Small intestine (tissue), 7 donors: ENCODE results near the gene NUP98. TPM values are rescaled to one million over a fixed set of nuclear protein-coding genes. Genes with fewer than 3 reads are reported as not detected.
A peak's percentile ranks its signal among the peaks of the same experiment; 100 is the strongest.
"Not testable (repeated sequence)": the region's sequence is repeated elsewhere in the genome, so short reads cannot be mapped to it uniquely, and the experiment has no call there.

Experiments
- DNase-seq, 2 donors: peaks; one replicate each; pipeline versions ENCODE4 v3.0.0 to v3.0.0-alpha.2; 2013
- FAIRE-seq: peaks from 2 replicates; lab custom pipeline; 2012; peaks lifted over from hg19 to GRCh38; lab: Jason Lieb, UNC
- H3K27ac ChIP-seq, 3 donors: one replicate each; pipeline ENCODE4 v1.5.1; 2013; ENCODE audit warnings: low read length in 2 of 3, mild to moderate bottlenecking in 2 of 3, control low read depth in 1 of 3, inconsistent platforms in 1 of 3, low read depth in 1 of 3, moderate library complexity in 1 of 3
- H3K27me3 ChIP-seq, 3 donors: one replicate each; pipeline ENCODE4 v1.6.1; 2013; ENCODE audit warnings: low read length in 3 of 3, inconsistent platforms in 1 of 3; ENCODE audit not compliant: control insufficient read depth in 3 of 3, insufficient read depth in 3 of 3
- H3K36me3 ChIP-seq, 3 donors: one replicate each; pipeline ENCODE4 v1.6.1; 2013; ENCODE audit warnings: low read length in 3 of 3, inconsistent platforms in 1 of 3, low read depth in 1 of 3, mild to moderate bottlenecking in 1 of 3, moderate library complexity in 1 of 3; ENCODE audit not compliant: control insufficient read depth in 3 of 3, insufficient read depth in 2 of 3
- H3K4me1 ChIP-seq, 3 donors: one replicate each; pipeline ENCODE4 v1.6.1; 2013; ENCODE audit warnings: low read length in 2 of 3, inconsistent platforms in 1 of 3, low read depth in 1 of 3, mild to moderate bottlenecking in 1 of 3, moderate library complexity in 1 of 3; ENCODE audit not compliant: control insufficient read depth in 3 of 3, insufficient read depth in 2 of 3
- H3K4me3 ChIP-seq, 3 donors: one replicate each; pipeline ENCODE4 v1.5.1; 2013; ENCODE audit warnings: low read length in 3 of 3, control low read depth in 1 of 3, inconsistent platforms in 1 of 3, low read depth in 1 of 3, mild to moderate bottlenecking in 1 of 3, moderate library complexity in 1 of 3
- H3K9me3 ChIP-seq, 2 donors: one replicate each; pipeline ENCODE4 v1.6.1; 2013; ENCODE audit warnings: low read depth in 1 of 2, low read length in 1 of 2; ENCODE audit not compliant: control insufficient read depth in 2 of 2, insufficient read depth in 1 of 2
- WGBS, 3 donors: extraction: QIAGEN DNeasy Blood & Tissue Kit; methylation state at CpG; one replicate each; pipeline ENCODE4 v1.1.7; 2013; 5-methylcytosine and 5-hydroxymethylcytosine counted together
- polyA plus RNA-seq, 4 donors: library from polyadenylated mRNA; stranded (reverse) in 3 of 4; unstranded in 1 of 4; fragments of 200-250 nt in 3 of 4; fragments of 120-200 nt in 1 of 4; gene quantifications; one replicate each; pipeline versions ENCODE4 v1.2.1 to v1.2.3, GENCODE V29; 2013
- donor health status: healthy with polysubstance abuse.
- donor health status: control.
- donor health status: control.
- donor health status: Bipolar disorder and iron deficiency.
- donor health status: healthy.

Gene NUP98
- polyA plus RNA-seq, 4 donors, result 14.1 to 53.1 (median 24.4) TPM

- not testable (repeated sequence) for H3K4me3 ChIP-seq, DNase-seq, H3K27ac ChIP-seq, H3K4me1 ChIP-seq, H3K9me3 ChIP-seq, FAIRE-seq, H3K36me3 ChIP-seq
- H3K27me3 ChIP-seq, result peaks cover 0 to 16% (median 0%) of the 10 kb centered on the region in 3 donors
- WGBS, 3 donors, result 90 to 97% (median 92%) methylated on average over 2 of the region's 3 CpGs
Observed at GRCh38 chr11:3652514-3652913, 144.8 kb downstream of the NUP98 start.

- not testable (repeated sequence) for H3K4me3 ChIP-seq, FAIRE-seq, H3K27ac ChIP-seq, H3K9me3 ChIP-seq, H3K4me1 ChIP-seq, DNase-seq, H3K36me3 ChIP-seq
- peaks cover 0 to 19% (median 2%) of the 10 kb centered on the region in 3 donors for H3K27me3 ChIP-seq
- 21 to 54% (median 29%) methylated on average over 9 of the region's 9 CpGs for WGBS, 3 donors
Observed at GRCh38 chr11:3649374-3649773, 148.0 kb downstream of the NUP98 start.

GRCh38 chr11:3648843-3649242, 148.5 kb downstream of the NUP98 start:
- peaks cover 0 to 19% (median 2%) of the 10 kb centered on the region in 3 donors for H3K27me3 ChIP-seq
- H3K9me3 ChIP-seq, H3K4me1 ChIP-seq, H3K27ac ChIP-seq, DNase-seq, H3K36me3 ChIP-seq, FAIRE-seq, H3K4me3 ChIP-seq: not testable (repeated sequence)
- WGBS, 3 donors, result 48 to 79% (median 50%) methylated on average over 12 to 13 of the region's 13 CpGs

- Histone ChIP-seq H3K27ac (no peak overlapping the region), H3K4me1 (peaks cover 0 to 11% (median 2%) of the 10 kb centered on the region in 3 donors), H3K36me3 (no peaks in the 10 kb centered on the region), H3K4me3 (no peak overlapping the region), H3K27me3 (peaks cover 0 to 23% (median 2%) of the 10 kb centered on the region in 3 donors), H3K9me3 (no peaks in the 10 kb centered on the region)
- no peak for FAIRE-seq
- 49 to 87% (median 68%) methylated on average over 7 of the region's 7 CpGs for WGBS, 3 donors
- DNase-seq, result no peak
Observed at GRCh38 chr11:3645552-3645951, 151.8 kb downstream of the NUP98 start.

GRCh38 chr11:3644817-3645235, 152.5 kb downstream of the NUP98 start, which contains the start of gene ART1:
Gene ART1 (plus strand): TSS chr11:3645128. CDS start chr11:3659214, 14,086 bp downstream.
- WGBS, 3 donors, result 44 to 62% (median 60%) methylated on average over 4 of the region's 4 CpGs
- no peaks in the 10 kb centered on the region for H3K9me3 ChIP-seq
- no peak within 1 kb of the TSS for H3K4me3 ChIP-seq
- H3K27me3 ChIP-seq, result peaks cover 0 to 23% (median 2%) of the 10 kb centered on the region in 3 donors
- H3K27ac ChIP-seq, result no peak within 1 kb of the TSS
- peak in 1 of 2 donors; percentile 11 for DNase-seq
- peaks cover 0 to 11% (median 2%) of the 10 kb centered on the region in 3 donors for H3K4me1 ChIP-seq
- H3K36me3 ChIP-seq, result no peaks in the 10 kb centered on the region
- FAIRE-seq, result no peak

GRCh38 chr11:3643102-3643546, 154.2 kb downstream of the NUP98 start:
- FAIRE-seq, H3K36me3 ChIP-seq, H3K9me3 ChIP-seq, H3K27ac ChIP-seq, H3K27me3 ChIP-seq, DNase-seq: not testable (repeated sequence)
- H3K4me1 ChIP-seq, result peaks cover 0 to 11% (median 2%) of the 10 kb centered on the region in 3 donors
- peak overlapping the region in 1 of 3 donors; percentile 58 for H3K4me3 ChIP-seq
- WGBS, 3 donors, result 6 to 40% (median 37%) methylated on average over 10 to 11 of the region's 11 CpGs

GRCh38 chr11:3642071-3642951, 155.0 kb downstream of the NUP98 start:
- H3K36me3 ChIP-seq, result no peaks in the 10 kb centered on the region
- H3K4me1 ChIP-seq, result peaks cover 0 to 11% (median 2%) of the 10 kb centered on the region in 3 donors
- DNase-seq, result peak; percentile 68 to 79
- FAIRE-seq, result no peak
- H3K4me3 ChIP-seq, result peak overlapping the region; percentile 19 to 58 (median 21)
- 1 to 4% (median 1%) methylated on average over 32 to 55 of the region's 55 CpGs for WGBS, 3 donors
- H3K9me3 ChIP-seq, result no peaks in the 10 kb centered on the region
- peaks cover 0 to 9% (median 2%) of the 10 kb centered on the region in 3 donors for H3K27me3 ChIP-seq
- no peak overlapping the region for H3K27ac ChIP-seq

GRCh38 chr11:3641701-3642070, 155.7 kb downstream of the NUP98 start, which contains the start of gene ART5:
Gene ART5 (minus strand): TSS chr11:3641992. CDS start chr11:3641862, 130 bp downstream.
- WGBS, 3 donors, result 12 to 14% (median 14%) methylated on average over 19 to 21 of the region's 21 CpGs
- Histone ChIP-seq H3K36me3 (no peaks in the 10 kb centered on the region), H3K27me3 (peaks cover 0 to 9% (median 2%) of the 10 kb centered on the region in 3 donors), H3K9me3 (no peaks in the 10 kb centered on the region), H3K4me1 (peaks cover 0 to 11% (median 2%) of the 10 kb centered on the region in 3 donors), H3K4me3 (peak within 1 kb of the TSS; percentile 19 to 58 (median 21)), H3K27ac (no peak within 1 kb of the TSS)
- FAIRE-seq (no peak), DNase-seq (no peak)
